Epithelial cell of esophagus (primary cell): ENCODE data around the gene PTPN1.

ENCODE experiments used
- DNase-seq: peaks from one replicate; pipeline ENCODE4 v3.0.0; 2010; ENCODE audit warnings: low read depth
- H3K4me3 ChIP-seq: 2 replicates; pipeline ENCODE4 v1.5.1; 2011; ENCODE audit warnings: mild to moderate bottlenecking, low read length, control low read depth
- TF ChIP-seq, protein P1 (sequence below): IDR thresholded peaks from 2 replicates; pipeline ENCODE4 v1.5.1; 2011; ENCODE audit warnings: low read depth, mild to moderate bottlenecking, low read length, control low read depth, inconsistent platforms; ENCODE audit not compliant: insufficient read depth; ENCODE audit errors: missing control alignments

The PTPN1 gene

DNA sequence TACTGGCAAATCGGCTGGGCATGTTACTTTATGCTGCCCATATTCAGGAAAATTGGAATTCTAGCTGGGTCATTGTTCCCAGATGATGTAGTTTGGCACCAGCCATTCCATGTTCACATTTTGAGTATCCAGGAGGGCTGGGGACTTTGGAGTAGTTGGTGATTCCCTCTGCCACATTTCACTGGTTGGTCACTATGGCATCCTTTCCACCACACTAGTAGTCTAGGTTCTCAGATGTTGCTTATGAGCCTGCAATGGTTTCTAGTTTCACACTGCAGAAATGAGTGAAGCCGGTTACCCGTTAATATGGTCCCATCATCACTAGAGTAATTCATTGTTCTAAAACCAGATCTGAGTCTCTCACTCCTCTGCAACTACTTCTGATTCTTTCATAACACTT is 4.6 kb downstream of the PTPN1 start:
- no peak for DNase-seq
- H3K4me3 ChIP-seq: no peak overlapping the region

DNA sequence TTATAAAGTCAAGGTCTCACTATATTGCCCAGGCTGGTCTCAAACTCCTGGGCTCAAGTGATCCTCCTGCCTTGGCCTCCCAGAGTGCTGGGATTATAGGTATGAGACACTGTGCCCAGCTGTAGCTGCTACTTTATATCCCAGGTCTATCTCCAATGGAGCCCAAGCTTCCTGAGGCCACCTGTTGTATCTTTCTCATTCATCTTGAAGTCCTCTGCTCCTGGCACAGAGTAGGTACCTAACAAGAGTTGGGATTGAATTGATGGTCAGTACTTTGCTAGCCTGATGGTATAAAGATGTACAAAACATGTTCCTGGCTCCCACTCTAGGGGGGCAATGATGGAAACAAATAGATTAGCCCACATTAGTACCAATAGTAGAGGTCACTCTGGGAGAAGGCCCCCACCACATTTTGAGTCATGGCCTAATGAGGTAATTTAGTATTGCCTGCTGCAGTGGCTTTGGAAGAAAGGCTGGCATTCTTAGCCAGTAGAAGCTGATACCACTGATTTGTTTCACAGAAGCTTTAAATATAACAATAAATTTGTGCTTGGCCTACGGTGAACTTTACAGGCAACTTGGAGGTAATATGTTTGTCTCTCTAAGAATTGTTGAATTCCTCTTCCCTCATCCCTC is 5.4 kb downstream of the PTPN1 start:
- no peak overlapping the region for H3K4me3 ChIP-seq
- TF ChIP-seq, protein P1, sequence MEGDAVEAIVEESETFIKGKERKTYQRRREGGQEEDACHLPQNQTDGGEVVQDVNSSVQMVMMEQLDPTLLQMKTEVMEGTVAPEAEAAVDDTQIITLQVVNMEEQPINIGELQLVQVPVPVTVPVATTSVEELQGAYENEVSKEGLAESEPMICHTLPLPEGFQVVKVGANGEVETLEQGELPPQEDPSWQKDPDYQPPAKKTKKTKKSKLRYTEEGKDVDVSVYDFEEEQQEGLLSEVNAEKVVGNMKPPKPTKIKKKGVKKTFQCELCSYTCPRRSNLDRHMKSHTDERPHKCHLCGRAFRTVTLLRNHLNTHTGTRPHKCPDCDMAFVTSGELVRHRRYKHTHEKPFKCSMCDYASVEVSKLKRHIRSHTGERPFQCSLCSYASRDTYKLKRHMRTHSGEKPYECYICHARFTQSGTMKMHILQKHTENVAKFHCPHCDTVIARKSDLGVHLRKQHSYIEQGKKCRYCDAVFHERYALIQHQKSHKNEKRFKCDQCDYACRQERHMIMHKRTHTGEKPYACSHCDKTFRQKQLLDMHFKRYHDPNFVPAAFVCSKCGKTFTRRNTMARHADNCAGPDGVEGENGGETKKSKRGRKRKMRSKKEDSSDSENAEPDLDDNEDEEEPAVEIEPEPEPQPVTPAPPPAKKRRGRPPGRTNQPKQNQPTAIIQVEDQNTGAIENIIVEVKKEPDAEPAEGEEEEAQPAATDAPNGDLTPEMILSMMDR: no peak
- DNase-seq: no peak

More for the DNA sequence above, 4.6 kb downstream of the PTPN1 start:
- TF ChIP-seq, protein P1: no peak

DNA sequence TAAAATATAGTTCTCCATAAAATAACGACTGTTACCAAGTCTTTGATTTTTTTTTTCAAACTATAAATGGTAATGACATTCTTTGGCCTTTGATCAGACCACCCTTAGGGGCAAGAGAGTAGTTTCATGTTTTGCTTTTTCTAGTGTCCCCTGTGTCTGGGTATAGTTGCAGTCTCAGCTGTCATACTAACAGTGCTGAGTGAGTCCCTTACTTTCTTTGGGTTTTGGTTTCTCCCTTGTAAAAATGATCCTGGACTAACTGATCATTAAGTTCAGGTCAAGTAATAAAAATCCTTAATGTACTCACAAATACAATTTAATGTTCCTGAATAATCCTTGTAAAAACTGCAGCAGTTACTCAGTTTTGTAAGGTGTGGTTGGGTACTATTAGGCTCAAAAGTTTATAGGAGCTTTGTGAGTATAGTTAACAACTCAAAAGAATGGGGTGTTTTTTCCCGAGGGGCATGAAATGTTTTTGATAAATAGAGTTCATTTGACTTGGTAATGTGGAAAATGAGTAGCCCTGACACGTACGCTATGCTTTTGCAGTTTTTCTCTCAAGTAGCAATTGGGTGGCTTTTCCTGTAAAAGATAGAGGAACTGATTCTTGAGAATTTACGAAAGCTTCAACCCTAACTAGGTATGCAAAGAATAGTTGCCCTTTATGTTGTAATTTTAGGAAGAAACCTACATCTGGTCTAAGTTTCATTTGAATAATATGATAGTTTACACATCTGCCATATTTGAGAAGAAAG is 6.2 kb downstream of the PTPN1 start:
- TF ChIP-seq, protein P1: no peak
- no peak overlapping the region for H3K4me3 ChIP-seq
- DNase-seq: no peak

DNA sequence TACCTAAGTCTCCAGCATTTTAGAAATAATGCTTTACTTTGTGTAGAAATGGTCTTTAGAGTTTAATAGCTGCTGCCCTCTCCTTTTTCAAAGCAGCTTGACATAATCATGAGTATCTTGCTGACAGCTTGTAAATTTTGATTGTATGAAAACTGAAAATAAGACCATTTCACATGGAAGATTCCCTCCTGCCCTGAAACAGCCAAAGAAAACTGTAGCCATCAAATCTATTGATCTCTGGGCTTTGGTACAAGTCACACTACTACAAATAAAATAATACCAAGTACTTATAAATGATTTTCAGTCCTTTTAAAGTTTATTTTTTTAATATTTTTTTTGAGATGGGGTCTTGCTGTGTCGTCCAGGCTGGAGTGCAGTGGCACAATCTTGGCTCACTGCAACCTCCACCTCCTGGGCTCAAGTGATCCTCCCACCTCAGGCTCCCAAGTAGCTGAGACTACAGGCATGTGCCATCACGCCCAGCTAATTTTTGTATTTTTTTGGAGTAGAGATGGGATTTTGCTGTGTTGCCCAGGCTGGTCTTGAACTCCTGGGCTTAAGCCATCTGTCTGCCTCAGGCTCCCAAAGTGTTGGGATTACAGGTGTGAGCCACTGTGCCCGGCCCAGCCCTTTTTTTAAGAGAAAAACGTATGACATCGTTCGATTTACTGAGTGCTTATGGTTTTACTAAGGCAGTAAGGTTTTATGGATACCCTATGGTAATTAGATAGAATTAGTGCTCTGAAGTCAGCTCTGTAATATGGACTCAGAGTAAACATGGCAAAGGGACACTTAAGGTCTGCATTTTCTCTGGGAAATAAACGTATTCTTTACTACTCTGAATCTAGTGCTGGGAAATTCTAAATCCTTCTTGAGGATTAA is 7.0 kb downstream of the PTPN1 start:
- TF ChIP-seq, protein P1: no peak
- H3K4me3 ChIP-seq: no peak overlapping the region
- DNase-seq: no peak

DNA sequence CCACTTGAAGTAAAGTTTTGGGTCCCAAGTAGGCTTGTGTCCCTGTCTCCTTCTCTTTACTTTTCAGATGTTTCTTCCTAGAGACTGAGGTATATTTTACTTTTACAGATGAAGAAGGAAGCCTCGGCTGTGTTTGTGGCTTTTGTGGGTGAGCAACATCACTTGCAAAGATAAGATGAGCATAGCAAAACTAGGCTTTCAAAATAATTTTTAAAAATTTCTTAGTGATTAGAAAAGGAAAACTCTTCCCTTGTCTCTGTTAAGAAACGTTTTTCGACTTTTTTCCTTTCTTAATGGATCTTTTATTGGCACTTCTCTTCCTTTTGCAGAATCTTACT is 7.6 kb downstream of the PTPN1 start:
- TF ChIP-seq, protein P1: no peak
- no peak overlapping the region for H3K4me3 ChIP-seq
- no peak for DNase-seq

DNA sequence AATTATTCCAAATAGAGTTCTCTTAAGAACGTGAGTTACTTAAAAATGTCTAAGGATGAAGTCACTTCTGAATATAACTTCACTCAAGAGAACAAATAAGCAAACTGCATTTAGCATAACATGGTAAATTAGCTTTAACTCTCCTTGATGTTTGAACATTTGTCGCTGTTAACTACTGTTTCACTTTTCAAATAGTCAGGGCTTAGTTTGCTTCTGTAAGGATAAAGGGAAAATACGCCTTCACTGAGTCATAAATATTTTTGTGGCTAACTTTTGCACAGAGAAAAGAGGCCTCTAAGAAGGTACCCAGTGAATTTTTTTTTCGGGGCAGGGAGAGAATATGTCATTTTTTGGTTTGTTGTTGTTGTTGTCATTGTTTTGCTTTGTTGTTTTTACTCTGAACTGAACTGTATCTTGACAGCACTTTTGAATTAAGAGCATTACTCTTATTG is 8.1 kb downstream of the PTPN1 start:
- TF ChIP-seq, protein P1: no peak
- DNase-seq: peak; percentile 42
- no peak overlapping the region for H3K4me3 ChIP-seq
